DND-41 (cell line): ENCODE measurements around the gene MAB21L1.

ENCODE experiments used
- EZH2 ChIP-seq: IDR thresholded peaks from 3 replicates; pipeline ENCODE4 v1.6.1; 2012; ENCODE audit warnings: borderline replicate concordance, low read depth, mild to moderate bottlenecking, moderate library complexity, low read length, inconsistent platforms; ENCODE audit not compliant: severe bottlenecking
- TF ChIP-seq, protein P1 (sequence below): IDR thresholded peaks from 2 replicates; pipeline ENCODE4 v1.5.1; 2012; ENCODE audit warnings: borderline replicate concordance, low read length, moderate library complexity, mild to moderate bottlenecking; ENCODE audit not compliant: poor library complexity, severe bottlenecking; ENCODE audit errors: extremely low read depth

DNA sequence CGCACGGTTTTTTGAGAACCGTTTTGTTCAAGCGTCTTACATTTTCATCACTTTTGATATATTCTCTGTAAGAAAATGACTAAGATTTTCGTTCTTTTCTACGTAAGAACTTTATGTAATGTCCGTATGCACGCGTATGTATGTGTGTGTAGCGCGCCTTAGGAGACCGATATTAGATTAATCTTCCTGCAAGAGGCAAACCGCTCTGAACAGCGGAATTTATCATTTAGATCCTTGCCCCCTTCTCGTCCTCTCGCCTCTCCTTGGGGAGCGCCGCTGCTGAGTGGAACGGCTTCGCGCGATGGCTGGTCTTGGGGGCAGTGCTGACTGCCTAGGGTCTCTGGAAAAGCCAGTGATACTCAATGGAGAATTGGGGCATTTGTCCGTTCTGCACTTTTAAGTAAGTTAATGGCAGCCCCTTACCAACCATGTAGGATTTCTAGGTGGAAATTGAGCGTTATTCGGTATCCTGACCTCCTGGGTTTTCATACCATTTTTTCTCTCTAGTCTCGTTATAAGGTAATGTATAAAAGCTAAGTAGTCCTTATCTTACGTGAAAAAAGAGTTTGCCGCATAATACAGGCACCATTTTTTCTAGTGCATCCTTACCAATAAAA, 4.7 kb downstream of the MAB21L1 start:
- no peak for TF ChIP-seq EZH2
- TF ChIP-seq, protein P1, sequence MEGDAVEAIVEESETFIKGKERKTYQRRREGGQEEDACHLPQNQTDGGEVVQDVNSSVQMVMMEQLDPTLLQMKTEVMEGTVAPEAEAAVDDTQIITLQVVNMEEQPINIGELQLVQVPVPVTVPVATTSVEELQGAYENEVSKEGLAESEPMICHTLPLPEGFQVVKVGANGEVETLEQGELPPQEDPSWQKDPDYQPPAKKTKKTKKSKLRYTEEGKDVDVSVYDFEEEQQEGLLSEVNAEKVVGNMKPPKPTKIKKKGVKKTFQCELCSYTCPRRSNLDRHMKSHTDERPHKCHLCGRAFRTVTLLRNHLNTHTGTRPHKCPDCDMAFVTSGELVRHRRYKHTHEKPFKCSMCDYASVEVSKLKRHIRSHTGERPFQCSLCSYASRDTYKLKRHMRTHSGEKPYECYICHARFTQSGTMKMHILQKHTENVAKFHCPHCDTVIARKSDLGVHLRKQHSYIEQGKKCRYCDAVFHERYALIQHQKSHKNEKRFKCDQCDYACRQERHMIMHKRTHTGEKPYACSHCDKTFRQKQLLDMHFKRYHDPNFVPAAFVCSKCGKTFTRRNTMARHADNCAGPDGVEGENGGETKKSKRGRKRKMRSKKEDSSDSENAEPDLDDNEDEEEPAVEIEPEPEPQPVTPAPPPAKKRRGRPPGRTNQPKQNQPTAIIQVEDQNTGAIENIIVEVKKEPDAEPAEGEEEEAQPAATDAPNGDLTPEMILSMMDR: no peak
